ENCODE data around the gene DNAJC1. TPM values are rescaled to one million over a fixed set of nuclear protein-coding genes. Genes with fewer than 3 reads are reported as not detected.

DNAJC1 gene
- polyA plus RNA-seq, 2 of the 4 experiments (the other 2 are of a cell fraction): 19.2 to 34.2 TPM

- Histone ChIP-seq H3K27ac (no peak overlapping the region), H3K9me3 (no peaks in the 10 kb centered on the region), H3K4me2 (no peak overlapping the region), H3K4me1 (no peaks in the 10 kb centered on the region), H3K4me3 (no peak overlapping the region)
- DNase-seq (ENCODE audit: low read depth in 1 of 2, low spot score in 1 of 2) (no peak), FAIRE-seq (no peak), ATAC-seq (no peak)
- 99% methylated on average over 5 of the region's 5 CpGs for WGBS (ENCODE audit: missing lambda C conversion rate)
- CTCF ChIA-PET: interaction anchor here (0.7 to 1.2 kb wide), 2 partner anchors 11 to 17 kb away, joined by 3 to 6 read pairs; no protein-coding TSS in a partner anchor
- POLR2A ChIA-PET: no interaction called here
- TF ChIP-seq ESRRA (IDR thresholded peaks at IDR 0.05; ENCODE audit: borderline replicate concordance, low read length) (no peak), CBX8 (IDR thresholded peaks at IDR 0.05) (no peak), KDM1A (IDR thresholded peaks at IDR 0.05; ENCODE audit: low read depth) (no peak), SREBF2 (IDR thresholded peaks at IDR 0.05) (no peak), FOSL2 (IDR thresholded peaks at IDR 0.05) (no peak), FOSL2 (CRISPR knock-in tag; IDR thresholded peaks at IDR 0.05) (no peak), HOXB13 (CRISPR knock-in tag; IDR thresholded peaks at IDR 0.05; ENCODE audit: low read depth) (no peak), EP300 (IDR thresholded peaks at IDR 0.05) (no peak), GATA3 (IDR thresholded peaks at IDR 0.05; ENCODE audit: borderline replicate concordance) (no peak), NPAS2 (CRISPR knock-in tag; IDR thresholded peaks at IDR 0.05; ENCODE audit: borderline replicate concordance) (no peak), HEYL (CRISPR knock-in tag; IDR thresholded peaks at IDR 0.05) (no peak), RCOR1 (IDR thresholded peaks at IDR 0.05; ENCODE audit: low read depth, low read length) (no peak), ELK1 (IDR thresholded peaks at IDR 0.05; ENCODE audit: low read depth, low read length) (no peak), RARB (CRISPR knock-in tag; IDR thresholded peaks at IDR 0.05) (no peak), PBX3 (IDR thresholded peaks at IDR 0.05) (no peak), CHD4 (IDR thresholded peaks at IDR 0.05; ENCODE audit: borderline replicate concordance) (no peak), HOXB5 (CRISPR knock-in tag; IDR thresholded peaks at IDR 0.05) (no peak), ZNF302 (CRISPR knock-in tag; IDR thresholded peaks at IDR 0.05) (no peak), MAX (IDR thresholded peaks at IDR 0.05) (no peak), EHF (CRISPR knock-in tag; IDR thresholded peaks at IDR 0.05) (no peak)
Measured at GRCh38 chr10:21742740-21743412, 260.7 kb downstream of the DNAJC1 start.

GRCh38 chr10:21740989-21741388 is 262.5 kb downstream of the DNAJC1 start:
- no peak for DNase-seq (ENCODE audit: low read depth in 1 of 2, low spot score in 1 of 2)

More at GRCh38 chr10:21740989-21741388, 262.5 kb downstream of the DNAJC1 start:
- H3K4me2 ChIP-seq: no peak overlapping the region
- ChIA-PET CTCF (interaction anchor here (2.6 kb wide), 1 partner anchor 245 kb away, joined by 10 read pairs; no protein-coding TSS in a partner anchor), POLR2A (no interaction called here)
- H3K4me1 ChIP-seq: no peaks in the 10 kb centered on the region
- H3K4me3 ChIP-seq: no peak overlapping the region
- WGBS (ENCODE audit: missing lambda C conversion rate): 89% methylated on average over 4 of the region's 4 CpGs
- FAIRE-seq (no peak), ATAC-seq (no peak)
- no peak overlapping the region for H3K27ac ChIP-seq
- H3K9me3 ChIP-seq: no peaks in the 10 kb centered on the region
- TF ChIP-seq REST (IDR thresholded peaks at IDR 0.05): no peak
- TF ChIP-seq SMC3 (IDR thresholded peaks at IDR 0.05): no peak
- TF ChIP-seq MAZ (IDR thresholded peaks at IDR 0.05; ENCODE audit: borderline replicate concordance, low read depth, low read length): no peak
- peak; percentile 73 for TF ChIP-seq MAFK (IDR thresholded peaks at IDR 0.05; ENCODE audit: partially characterized antibody)
- TF ChIP-seq CHD4 (IDR thresholded peaks at IDR 0.05; ENCODE audit: borderline replicate concordance): no peak
